PC-3 (cell line): ENCODE data around the gene SOX5.

ENCODE experiments used
- EZH2phosphoT487 ChIP-seq: fragments of 300-600 bp; sonication (generic); IDR thresholded peaks from 2 replicates; pipeline ENCODE4 v1.6.1; 2018; ENCODE audit warnings: mild to moderate bottlenecking, antibody characterized with exemption, low read length, borderline replicate concordance
- TF ChIP-seq, protein P1 (sequence below): fragments of 300-600 bp; sonication (generic); conservative IDR thresholded peaks from 2 replicates; pipeline ENCODE4 v1.5.1; 2017; ENCODE audit warnings: antibody characterized with exemption, low read depth, mild to moderate bottlenecking, low read length

GRCh38 chr12:23655884-23656283 lies 293.6 kb downstream of the SOX5 start:
- TF ChIP-seq, protein P1, sequence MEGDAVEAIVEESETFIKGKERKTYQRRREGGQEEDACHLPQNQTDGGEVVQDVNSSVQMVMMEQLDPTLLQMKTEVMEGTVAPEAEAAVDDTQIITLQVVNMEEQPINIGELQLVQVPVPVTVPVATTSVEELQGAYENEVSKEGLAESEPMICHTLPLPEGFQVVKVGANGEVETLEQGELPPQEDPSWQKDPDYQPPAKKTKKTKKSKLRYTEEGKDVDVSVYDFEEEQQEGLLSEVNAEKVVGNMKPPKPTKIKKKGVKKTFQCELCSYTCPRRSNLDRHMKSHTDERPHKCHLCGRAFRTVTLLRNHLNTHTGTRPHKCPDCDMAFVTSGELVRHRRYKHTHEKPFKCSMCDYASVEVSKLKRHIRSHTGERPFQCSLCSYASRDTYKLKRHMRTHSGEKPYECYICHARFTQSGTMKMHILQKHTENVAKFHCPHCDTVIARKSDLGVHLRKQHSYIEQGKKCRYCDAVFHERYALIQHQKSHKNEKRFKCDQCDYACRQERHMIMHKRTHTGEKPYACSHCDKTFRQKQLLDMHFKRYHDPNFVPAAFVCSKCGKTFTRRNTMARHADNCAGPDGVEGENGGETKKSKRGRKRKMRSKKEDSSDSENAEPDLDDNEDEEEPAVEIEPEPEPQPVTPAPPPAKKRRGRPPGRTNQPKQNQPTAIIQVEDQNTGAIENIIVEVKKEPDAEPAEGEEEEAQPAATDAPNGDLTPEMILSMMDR = no peak
- TF ChIP-seq EZH2phosphoT487 = no peak
